HCT116 (cell line): Measurements from ENCODE around the gene OBSCN. TPM values are rescaled to one million over a fixed set of nuclear protein-coding genes. Genes with fewer than 3 reads are reported as not detected.

Experiments used
- ATAC-seq: fragments of 200-7000 bp; cut with Tn5 transposase; 2 replicates; pipeline ENCODE4 v1.9.1; 2020; ENCODE audit warnings: mild to moderate bottlenecking, moderate library complexity
- BruUV-seq: library from RNA; stranded (reverse); fragments of 400-500 nt; replicated peaks from 2 replicates; lab custom pipeline; 2021; lab: Mats Ljungman, UMichigan
- CTCF ChIA-PET: fragments of 300-600 bp; sonication (Branson Sonifier 250); formaldehyde crosslinking; loops from one replicate; lab custom pipeline; 2021; ENCODE audit warnings: antibody characterized with exemption; lab: Charles Lee
- POLR2A ChIA-PET: fragments of 300-600, 350-600 bp; sonication (Branson Sonifier 250); formaldehyde crosslinking; loops from one replicate; lab custom pipeline; 2021; ENCODE audit warnings: antibody characterized with exemption; lab: Charles Lee
- RAD21 ChIA-PET, 2 experiments: fragments of 300-600 bp; sonication (Branson Sonifier 250); formaldehyde crosslinking; loops; one replicate each; lab custom pipeline; 2023; ENCODE audit warnings: low total read pairs in 2 of 2; ENCODE audit not compliant: uncharacterized antibody in 2 of 2, unreplicated experiment in 2 of 2, low non-redundant PET in 1 of 2; lab: Charles Lee
- DNase-seq: peaks from one replicate; pipeline ENCODE4 v3.0.0-alpha.2; 2010; ENCODE audit warnings: low read depth, low spot score
- H2AFZ ChIP-seq: fragments of 200-600 bp; shearing (Covaris generic), sonication (generic); 2 replicates; pipeline ENCODE4 v1.6.1; 2017; ENCODE audit warnings: low read depth, mixed run types, mixed read lengths, antibody characterized with exemption, low read length; ENCODE audit not compliant: poor library complexity, severe bottlenecking
- H3K27ac ChIP-seq: 2 replicates; pipeline ENCODE4 v1.5.1; 2012; ENCODE audit warnings: low read depth, low read length
- H3K27me3 ChIP-seq: fragments of 200-600 bp; sonication (generic); 2 replicates; pipeline ENCODE4 v1.6.1; 2016; ENCODE audit warnings: mixed run types, low read length, mixed read lengths; ENCODE audit not compliant: insufficient read depth
- H3K36me3 ChIP-seq, 2 experiments: fragments of 200-500 bp in 1 of 2; fragments of 200-600 bp in 1 of 2; sonication (Bioruptor generic) in 1 of 2; sonication (generic) in 1 of 2; 2 replicates each; pipeline versions ENCODE4 v1.5.1 to v1.6.1; 2014 to 2016; ENCODE audit warnings: low read length in 2 of 2, inconsistent platforms in 1 of 2, mixed read lengths in 1 of 2, mixed run types in 1 of 2; ENCODE audit not compliant: insufficient read depth in 2 of 2, control insufficient read depth in 1 of 2
- H3K4me1 ChIP-seq, 2 experiments: fragments of 200-600 bp in 1 of 2; sonication (generic) in 1 of 2; 2 replicates each; pipeline versions ENCODE4 v1.5.1 to v1.6.1; 2012 to 2017; ENCODE audit warnings: low read length in 2 of 2, inconsistent platforms in 1 of 2, mild to moderate bottlenecking in 1 of 2, mixed read lengths in 1 of 2, mixed run types in 1 of 2, moderate library complexity in 1 of 2; ENCODE audit not compliant: insufficient read depth in 2 of 2, control insufficient read depth in 1 of 2
- H3K4me2 ChIP-seq: fragments of 200-600 bp; sonication (generic); 2 replicates; pipeline ENCODE4 v1.6.1; 2017; ENCODE audit warnings: mixed run types, low read length, mixed read lengths
- H3K4me3 ChIP-seq, 2 experiments: fragments of 200-600 bp in 1 of 2; sonication (generic) in 1 of 2; replicated peaks in 1 of 2; 2 replicates each; pipeline ENCODE4 v1.5.1; 2011 to 2016; ENCODE audit warnings: low read length in 2 of 2, control low read depth in 1 of 2, low read depth in 1 of 2, mild to moderate bottlenecking in 1 of 2, mixed read lengths in 1 of 2, mixed run types in 1 of 2
- H3K79me2 ChIP-seq: fragments of 200-600 bp; sonication (generic); 2 replicates; pipeline ENCODE4 v1.6.1; 2017; ENCODE audit warnings: mild to moderate bottlenecking, mixed run types, low read length, moderate library complexity, mixed read lengths; ENCODE audit not compliant: insufficient read depth
- H3K9ac ChIP-seq: fragments of 200-600 bp; sonication (generic); 2 replicates; pipeline ENCODE4 v1.6.1; 2016; ENCODE audit warnings: low read length, mixed read lengths
- H3K9me2 ChIP-seq: fragments of 200-600 bp; sonication (generic), shearing (Covaris generic); 2 replicates; pipeline ENCODE4 v1.6.1; 2017; ENCODE audit warnings: mixed run types, mild to moderate bottlenecking, moderate library complexity; ENCODE audit not compliant: insufficient read depth
- H3K9me3 ChIP-seq, 2 experiments: fragments of 200-500 bp in 1 of 2; fragments of 200-600 bp in 1 of 2; sonication (Bioruptor generic) in 1 of 2; sonication (generic) in 1 of 2; 2 replicates each; pipeline ENCODE4 v1.6.1; 2014 to 2017; ENCODE audit warnings: low read length in 2 of 2, mixed read lengths in 2 of 2, inconsistent platforms in 1 of 2, low read depth in 1 of 2, mild to moderate bottlenecking in 1 of 2, mixed run types in 1 of 2, moderate library complexity in 1 of 2; ENCODE audit not compliant: control insufficient read depth in 1 of 2, insufficient read depth in 1 of 2
- H4K20me1 ChIP-seq: fragments of 200-600 bp; sonication (generic), shearing (Covaris generic); 2 replicates; pipeline ENCODE4 v1.6.1; 2017; ENCODE audit warnings: mixed run types, mild to moderate bottlenecking, moderate library complexity; ENCODE audit not compliant: insufficient read depth
- CBX3 ChIP-seq: IDR thresholded peaks from 2 replicates; pipeline ENCODE4 v1.6.1; 2012; ENCODE audit warnings: low read depth
- CEBPB ChIP-seq: IDR thresholded peaks from 2 replicates; pipeline ENCODE4 v1.6.1; 2012; ENCODE audit warnings: low read depth
- FOSL1 ChIP-seq: IDR thresholded peaks from 2 replicates; pipeline ENCODE4 v1.6.1; 2012; ENCODE audit warnings: low read depth
- JUND ChIP-seq: IDR thresholded peaks from 2 replicates; pipeline ENCODE4 v1.6.1; 2012
- MAX ChIP-seq: IDR thresholded peaks from 2 replicates; pipeline ENCODE4 v1.6.1; 2012
- POLR2A ChIP-seq: IDR thresholded peaks from 2 replicates; pipeline ENCODE4 v1.7.0; 2011; ENCODE audit warnings: borderline replicate concordance; ENCODE audit not compliant: insufficient read depth, insufficient read length; ENCODE audit errors: extremely low read depth
- POLR2AphosphoS5 ChIP-seq: IDR thresholded peaks from 2 replicates; pipeline ENCODE4 v1.6.1; 2011; ENCODE audit warnings: mild to moderate bottlenecking, low read depth, low read length, moderate library complexity
- RAD21 ChIP-seq: IDR thresholded peaks from 2 replicates; pipeline ENCODE4 v1.6.1; 2012; ENCODE audit warnings: low read depth, mild to moderate bottlenecking
- REST ChIP-seq: IDR thresholded peaks from 2 replicates; pipeline ENCODE4 v1.6.1; 2012; ENCODE audit warnings: low read depth
- SIN3A ChIP-seq: IDR thresholded peaks from 2 replicates; pipeline ENCODE4 v1.6.1; 2012; ENCODE audit warnings: low read depth
- SRF ChIP-seq: IDR thresholded peaks from 2 replicates; pipeline ENCODE4 v1.6.1; 2012; ENCODE audit warnings: low read depth
- YY1 ChIP-seq: IDR thresholded peaks from 2 replicates; pipeline ENCODE4 v1.6.1; 2011; ENCODE audit warnings: low read length, low read depth, moderate library complexity, mild to moderate bottlenecking; ENCODE audit not compliant: insufficient replicate concordance; ENCODE audit errors: extremely low read depth
- ZFX ChIP-seq: fragments of 450-650 bp; IDR thresholded peaks from 2 replicates; pipeline ENCODE4 v1.6.1; 2017
- intact Hi-C: fragments of 100-400 bp; cut with micrococcal nuclease; formaldehyde crosslinking; loops from 2 replicates; pipeline ENCODE4 v1.10.0; 2022
- total RNA-seq: library from RNA; stranded (reverse); gene quantifications from one replicate; pipeline ENCODE4 v1.2.1, GENCODE V29; 2021; ENCODE audit not compliant: unreplicated experiment

Gene OBSCN
- total RNA-seq, 1 experiment from 2014 or later = 16.6 TPM

- TF ChIP-seq REST (no peak), RAD21 (no peak), MAX (no peak), SIN3A (no peak), SRF (no peak), YY1 (no peak)
Observed at GRCh38 chr1:228341814-228342626, 134.2 kb downstream of the OBSCN start (continued).

- DNase-seq (no peak), ATAC-seq (no peak)
- TF ChIP-seq POLR2AphosphoS5 (no peak), CEBPB (no peak), POLR2A (no peak), SIN3A (no peak), JUND (no peak), CBX3 (no peak), YY1 (no peak), ZFX (no peak), FOSL1 (no peak)
- H3K9ac ChIP-seq = no peak overlapping the region
- intact Hi-C loops = loop anchor here (5.0 kb wide), 1 partner anchor 115 kb away; a partner anchor contains a TSS
- H3K9me2 ChIP-seq = no peaks in the 10 kb centered on the region
- peaks cover 0 to 10% of the 10 kb centered on the region in 2 experiments; a peak in 1 of 4 replicates for H3K4me1 ChIP-seq
- H3K27ac ChIP-seq = no peak overlapping the region
- H3K4me2 ChIP-seq = no peak overlapping the region
- ChIA-PET RAD21 (no interaction called here), CTCF (no interaction called here), POLR2A (no interaction called here)
- H4K20me1 ChIP-seq = no peaks in the 10 kb centered on the region
- no peaks in the 10 kb centered on the region for H3K79me2 ChIP-seq
- H3K36me3 ChIP-seq = no peaks in the 10 kb centered on the region; a peak in 1 of 4 replicates
- no peak overlapping the region for H2AFZ ChIP-seq
- no peaks in the 10 kb centered on the region for H3K27me3 ChIP-seq
- no TSS peak for BruUV-seq
- H3K9me3 ChIP-seq = peaks cover 0 to 7% of the 10 kb centered on the region in 2 experiments; a peak in 1 of 4 replicates
- H3K4me3 ChIP-seq = no peak overlapping the region
Observed at GRCh38 chr1:228342627-228343190, 134.9 kb downstream of the OBSCN start.
